AG20443 (cell line): ENCODE measurements around the gene SZRD1.

Experiments used
- DNase-seq: peaks from one replicate; pipeline ENCODE4 v3.0.0; 2012; ENCODE audit warnings: low spot score, mixed read lengths

Gene SZRD1

GRCh38 chr1:16367968-16368890 is 1.2 kb downstream of the SZRD1 start:
- DNase-seq: no peak

GRCh38 chr1:16369821-16370220 is 2.8 kb downstream of the SZRD1 start:
- no peak for DNase-seq

- DNase-seq: no peak
Measured at GRCh38 chr1:16371725-16372124, 4.7 kb downstream of the SZRD1 start.

- no peak for DNase-seq
Measured at GRCh38 chr1:16372535-16373285, 5.7 kb downstream of the SZRD1 start.

GRCh38 chr1:16374266-16374665 is 7.2 kb downstream of the SZRD1 start:
- DNase-seq: no peak

GRCh38 chr1:16375521-16376340 is 8.7 kb downstream of the SZRD1 start:
- DNase-seq: no peak

- DNase-seq: no peak
Measured at GRCh38 chr1:16376971-16377370, 9.9 kb downstream of the SZRD1 start.

- no peak for DNase-seq
Measured at GRCh38 chr1:16378443-16378842, 11.4 kb downstream of the SZRD1 start.

- DNase-seq: no peak
Measured at GRCh38 chr1:16380868-16381267, 13.8 kb downstream of the SZRD1 start.

GRCh38 chr1:16383888-16384287 is 16.8 kb downstream of the SZRD1 start:
- DNase-seq: no peak

GRCh38 chr1:16385659-16386453 is 18.8 kb downstream of the SZRD1 start:
- no peak for DNase-seq

- DNase-seq: peak; percentile 81
Measured at GRCh38 chr1:16386454-16387113, 19.5 kb downstream of the SZRD1 start.

- no peak for DNase-seq
Measured at GRCh38 chr1:16387201-16388188, 20.5 kb downstream of the SZRD1 start.

- no peak for DNase-seq
Measured at GRCh38 chr1:16391411-16391810, 24.4 kb downstream of the SZRD1 start.

- peak; percentile 57 for DNase-seq
Measured at GRCh38 chr1:16392740-16393569, 25.9 kb downstream of the SZRD1 start.

- DNase-seq: no peak
Measured at GRCh38 chr1:16393570-16394521, 26.8 kb downstream of the SZRD1 start.

- no peak for DNase-seq
Measured at GRCh38 chr1:16394977-16395376, 27.9 kb downstream of the SZRD1 start.

- peak; percentile 84 for DNase-seq
Measured at GRCh38 chr1:16396591-16396990, 29.5 kb downstream of the SZRD1 start.
